Renal pelvis (tissue), 4 donors: ENCODE measurements around the gene CCDC102B. TPM values are rescaled to one million over a fixed set of nuclear protein-coding genes. Genes with fewer than 3 reads are reported as not detected.

Experiments used
- DNase-seq: peaks from one replicate; pipeline ENCODE4 v3.0.0-alpha.2; 2013
- polyA plus RNA-seq, 3 donors: library from polyadenylated mRNA; unstranded; fragments of 120-200 nt; gene quantifications; one replicate each; pipeline ENCODE4 v1.2.1, GENCODE V29; 2013; ENCODE audit not compliant: insufficient read length in 3 of 3

Gene CCDC102B
- polyA plus RNA-seq, 3 donors = 6.1 to 8.6 (median 6.2) TPM

GRCh38 chr18:68893354-68893753, 95.5 kb downstream of the CCDC102B start:
- DNase-seq = no peak

DNA sequence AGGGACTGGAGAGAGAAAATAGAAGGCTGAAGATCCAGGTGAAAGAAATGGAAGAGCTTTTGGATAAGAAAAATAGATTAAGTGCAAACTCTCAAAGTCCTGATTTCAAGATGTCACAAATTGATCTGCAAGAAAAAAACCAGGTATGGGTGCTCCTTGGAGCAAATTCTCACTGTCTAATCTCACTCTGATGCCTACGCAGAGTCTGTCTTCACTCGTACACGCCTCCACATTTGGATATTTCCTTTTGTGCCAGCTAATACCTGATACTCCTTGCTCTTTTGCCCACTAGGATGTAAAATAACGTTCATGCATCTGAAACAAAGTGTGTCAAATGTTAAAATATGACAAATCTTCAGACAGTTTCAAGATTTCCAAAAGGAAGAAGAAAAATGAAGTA, 99.4 kb downstream of the CCDC102B start:
- no peak for DNase-seq

DNA sequence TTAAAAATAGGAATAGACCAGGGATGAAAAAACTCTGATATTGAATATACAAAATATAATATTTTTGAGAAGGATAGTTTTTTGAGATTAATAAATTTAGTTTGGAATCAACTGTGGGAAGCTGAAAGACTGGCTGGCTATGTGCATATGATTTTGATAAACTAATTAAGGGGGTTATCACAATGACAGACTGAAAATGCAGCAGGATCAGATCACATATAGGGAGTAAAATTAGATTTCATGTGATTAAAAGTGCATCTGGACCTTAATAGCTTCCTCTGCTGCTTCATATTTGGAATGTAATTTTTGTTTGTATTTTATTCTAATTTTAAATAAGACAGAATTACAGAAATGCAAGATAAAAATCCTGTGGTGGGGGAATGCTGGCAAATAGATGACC, 111.7 kb downstream of the CCDC102B start:
- DNase-seq = no peak

- DNase-seq = no peak
Observed at GRCh38 chr18:68915061-68915460, 117.2 kb downstream of the CCDC102B start.

DNA sequence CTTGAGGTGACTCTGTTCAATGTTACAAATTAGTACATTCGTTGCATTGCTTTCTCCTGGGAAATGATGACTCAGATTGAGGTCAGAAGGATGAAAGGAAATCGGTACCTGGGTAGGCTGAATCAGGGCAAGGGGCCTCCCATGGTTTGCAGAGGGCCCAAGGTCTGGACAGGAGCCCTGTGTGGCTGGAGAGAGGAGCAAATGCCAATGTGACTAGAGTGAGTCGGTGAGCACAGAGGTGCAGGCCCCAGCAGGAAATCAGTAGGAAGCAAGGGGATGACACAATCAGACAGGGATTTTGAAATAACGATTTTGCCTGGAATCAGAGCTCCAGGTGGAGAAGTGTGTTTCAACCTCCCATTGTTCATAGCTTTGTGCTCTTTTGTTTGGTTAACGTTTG, 118.9 kb downstream of the CCDC102B start:
- DNase-seq = no peak

- DNase-seq = no peak
Observed at GRCh38 chr18:68918216-68918615, 120.3 kb downstream of the CCDC102B start.

- DNase-seq = no peak
Observed at GRCh38 chr18:68919900-68920299, 122.0 kb downstream of the CCDC102B start.

GRCh38 chr18:68922392-68922791, 124.5 kb downstream of the CCDC102B start:
- DNase-seq = no peak

- peak; percentile 5 for DNase-seq
Observed at GRCh38 chr18:68925268-68925667, 127.4 kb downstream of the CCDC102B start.

DNA sequence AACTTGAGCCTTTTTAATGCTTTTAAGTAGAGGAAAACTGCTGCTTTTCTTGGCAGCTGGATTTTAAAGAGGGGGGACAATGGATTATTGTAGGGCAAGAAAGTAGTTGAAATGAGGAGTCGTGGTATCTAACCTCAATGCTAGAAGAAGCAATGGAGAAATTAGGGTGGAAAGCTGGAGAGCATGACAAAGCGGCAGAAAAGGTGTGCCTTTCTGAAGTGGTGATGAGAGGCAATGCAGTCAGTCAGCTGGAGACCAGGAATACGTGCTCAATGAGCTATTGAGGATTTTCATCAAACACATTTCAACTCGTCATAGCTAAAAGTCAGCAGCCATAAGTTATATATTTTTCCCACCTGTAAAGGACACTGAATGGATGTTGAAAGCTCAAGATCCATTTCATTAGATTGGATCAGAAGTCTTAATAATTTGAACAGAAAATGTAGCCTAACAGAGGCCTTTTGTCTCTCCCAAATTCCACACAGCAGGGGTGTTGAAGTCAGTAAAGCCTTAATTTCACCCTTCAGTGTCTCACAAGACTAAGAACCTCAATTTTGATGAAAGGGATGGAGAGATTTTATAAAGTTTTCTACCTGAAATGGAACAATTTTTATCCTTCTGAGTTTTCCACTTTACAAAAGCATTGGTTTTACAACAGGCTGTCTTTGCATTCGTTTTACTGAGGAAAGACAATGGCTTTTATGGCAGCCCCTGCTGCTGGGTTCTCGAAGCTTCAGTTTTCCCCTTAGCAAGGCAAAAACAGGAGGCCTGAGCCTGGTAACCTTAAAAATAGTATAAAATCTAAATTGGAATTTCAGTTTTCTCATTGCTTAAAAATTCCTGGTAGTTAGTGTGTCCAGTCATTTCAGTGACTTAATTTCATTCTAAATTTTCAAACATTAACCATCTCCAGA, 131.1 kb downstream of the CCDC102B start:
- DNase-seq = no peak

GRCh38 chr18:68935686-68936085, 137.8 kb downstream of the CCDC102B start:
- DNase-seq = no peak

- DNase-seq = no peak
Observed at GRCh38 chr18:68937029-68937599, 139.2 kb downstream of the CCDC102B start.

GRCh38 chr18:68940039-68940438, 142.2 kb downstream of the CCDC102B start:
- DNase-seq = no peak

- peak; percentile 10 for DNase-seq
Observed at GRCh38 chr18:68940754-68941153, 142.9 kb downstream of the CCDC102B start.

DNA sequence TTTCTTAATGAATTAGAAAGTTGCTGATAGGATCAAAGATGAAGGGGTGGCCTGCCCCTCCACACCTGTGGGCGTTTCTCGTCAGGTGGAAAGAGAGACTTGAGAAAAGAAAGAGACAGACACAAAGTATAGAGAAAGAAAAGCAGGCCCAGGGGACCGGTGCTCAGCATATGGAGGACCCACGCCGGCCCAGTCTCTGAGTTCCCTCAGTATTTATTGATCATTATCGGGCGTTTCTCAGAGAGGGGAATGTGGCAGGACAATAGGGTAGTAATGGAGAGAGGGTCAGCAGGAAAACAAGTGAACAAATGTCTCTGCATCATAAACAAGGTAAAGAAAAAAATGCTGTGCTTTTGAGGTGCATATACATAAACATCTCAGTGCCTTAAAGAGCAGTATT, 144.3 kb downstream of the CCDC102B start:
- no peak for DNase-seq

GRCh38 chr18:68943861-68944260, 146.0 kb downstream of the CCDC102B start:
- peak; percentile 12 for DNase-seq

GRCh38 chr18:68944330-68944729, 146.4 kb downstream of the CCDC102B start:
- DNase-seq = no peak

- DNase-seq = no peak
Observed at GRCh38 chr18:68944826-68945225, 146.9 kb downstream of the CCDC102B start.

DNA sequence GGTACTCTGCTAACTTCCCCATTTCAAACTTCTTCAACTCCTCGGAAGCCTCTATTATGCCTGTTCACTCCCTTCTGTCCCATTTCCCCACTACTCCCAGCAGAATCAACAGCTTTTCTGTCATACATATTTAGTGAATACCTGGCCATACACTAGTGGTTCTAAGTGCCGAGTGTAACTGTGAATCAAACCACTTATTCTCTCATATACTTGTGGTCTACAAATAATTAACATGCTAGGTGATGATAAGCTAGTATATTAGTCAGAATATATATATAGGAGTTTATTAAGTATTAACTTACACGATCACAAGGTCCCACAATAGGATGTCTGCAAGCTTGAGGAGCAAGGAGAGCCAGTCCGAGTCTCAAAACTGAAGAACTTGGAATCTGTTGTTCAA, 150.7 kb downstream of the CCDC102B start:
- no peak for DNase-seq

GRCh38 chr18:68954738-68955137, 156.9 kb downstream of the CCDC102B start:
- DNase-seq = no peak

DNA sequence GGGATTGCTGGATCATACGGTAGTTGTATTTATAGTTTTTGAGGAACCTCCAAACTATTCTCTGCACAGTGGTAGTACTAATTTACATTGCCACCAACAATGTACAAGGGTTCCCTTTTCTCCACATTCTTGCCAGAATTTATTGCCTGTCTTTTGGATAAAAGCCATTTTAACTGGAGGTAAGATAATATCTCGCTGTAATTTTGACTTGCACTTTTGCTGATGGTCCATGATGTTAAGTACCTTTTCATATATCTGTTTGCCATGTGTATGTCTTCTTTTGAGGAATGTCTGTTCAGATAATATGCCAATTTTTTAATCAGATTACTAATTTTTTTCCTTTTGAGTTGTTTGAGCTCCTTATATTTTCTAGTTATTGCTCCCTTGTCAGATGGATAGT, 158.8 kb downstream of the CCDC102B start:
- DNase-seq = no peak

DNA sequence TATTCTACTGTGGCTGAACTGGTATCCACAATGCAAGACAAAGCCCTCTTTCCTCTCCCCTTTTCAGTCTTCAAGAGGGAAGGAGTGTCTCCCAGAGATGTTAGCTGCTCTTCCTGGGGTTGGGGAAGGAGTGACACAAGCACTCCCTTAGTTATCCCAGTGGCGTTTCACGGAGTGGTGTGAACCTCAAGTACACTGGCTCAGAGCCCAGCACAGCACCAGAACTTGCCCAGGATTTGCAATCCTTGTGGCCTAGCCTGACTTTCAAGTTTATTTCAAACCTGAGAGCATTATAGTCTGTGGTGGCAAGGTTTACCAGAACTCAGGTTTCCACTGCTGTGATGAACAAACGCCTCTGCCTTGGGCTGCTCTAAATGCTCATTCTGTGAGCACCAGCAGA, 162.5 kb downstream of the CCDC102B start:
- no peak for DNase-seq

GRCh38 chr18:68962623-68963022, 164.7 kb downstream of the CCDC102B start:
- no peak for DNase-seq

- DNase-seq = no peak
Observed at GRCh38 chr18:68965817-68966216, 167.9 kb downstream of the CCDC102B start.
